ENCODE measurements around the gene RABGAP1L. TPM values are rescaled to one million over a fixed set of nuclear protein-coding genes. Genes with fewer than 3 reads are reported as not detected.

The RABGAP1L gene
- polyA plus RNA-seq, 1 donor (not counting 4 experiments of a cell fraction or from before 2014, with no cell fraction given): 24.2 TPM

GRCh38 chr1:175024773-175025172 is 865.5 kb downstream of the RABGAP1L start:
- TF ChIP-seq EZH2 (IDR thresholded peaks at IDR 0.05; ENCODE audit: low read length) (no peak), CTCF (optimal IDR thresholded peaks at IDR 0.05 in 1 of 3, IDR thresholded peaks at IDR 0.05 in 1 of 3, conservative IDR thresholded peaks at IDR 0.05 in 1 of 3; ENCODE audit: extremely low read depth in 1 of 3, insufficient read depth in 2 of 3, low read length in 3 of 3) (no peak)
- no peak for FAIRE-seq
- no peaks in the 10 kb centered on the region for H3K36me3 ChIP-seq (ENCODE audit: control insufficient read depth in 2 of 2, extremely low read depth in 1 of 2, insufficient read depth in 2 of 2, low read length in 2 of 2)
- no peaks in the 10 kb centered on the region for H3K27me3 ChIP-seq (ENCODE audit: control insufficient read depth, extremely low read depth, insufficient read depth, low read length)
- peaks cover 23% of the 10 kb centered on the region for H3K4me1 ChIP-seq (ENCODE audit: control insufficient read depth, extremely low read depth, insufficient read depth, low read length)
- no peak overlapping the region for H3K27ac ChIP-seq (ENCODE audit: control insufficient read depth, insufficient read depth, low read length)
- DNase-seq (ENCODE audit: low read depth, low spot score): no peak
- no peak overlapping the region for H3K9ac ChIP-seq (ENCODE audit: control insufficient read depth, extremely low read depth, insufficient read depth, low read length)
- no peaks in the 10 kb centered on the region for H3K9me1 ChIP-seq (ENCODE audit: control insufficient read depth, extremely low read depth, insufficient read depth, low read length)
- H3K4me2 ChIP-seq (ENCODE audit: control insufficient read depth, extremely low read depth, insufficient read depth, low read depth, low read length): no peak overlapping the region
- H4K20me1 ChIP-seq (ENCODE audit: control insufficient read depth, extremely low read depth, insufficient read depth, low read length): no peaks in the 10 kb centered on the region
- H3K4me3 ChIP-seq (ENCODE audit: control insufficient read depth in 2 of 3, extremely low read depth in 1 of 3, insufficient read depth in 2 of 3, low read depth in 1 of 3, low read length in 3 of 3): no peak overlapping the region
- dilution Hi-C loops (cut with MboI; ENCODE audit: extremely low pct_ligation_motif_present, low sequenced_read_pairs): no loop called here
- no peaks in the 10 kb centered on the region for H3K9me3 ChIP-seq (ENCODE audit: control insufficient read depth, low read depth, low read length)
- peaks cover 29% of the 10 kb centered on the region for H3K79me2 ChIP-seq (ENCODE audit: control insufficient read depth, insufficient read depth, low read length)
- H2AFZ ChIP-seq (ENCODE audit: control insufficient read depth, low read length): no peak overlapping the region

- Histone ChIP-seq H3K4me3 (ENCODE audit: control insufficient read depth in 2 of 3, extremely low read depth in 1 of 3, insufficient read depth in 2 of 3, low read depth in 1 of 3, low read length in 3 of 3) (no peak overlapping the region), H3K36me3 (ENCODE audit: control insufficient read depth in 2 of 2, extremely low read depth in 1 of 2, insufficient read depth in 2 of 2, low read length in 2 of 2) (no peaks in the 10 kb centered on the region), H3K4me2 (ENCODE audit: control insufficient read depth, extremely low read depth, insufficient read depth, low read depth, low read length) (no peak overlapping the region), H2AFZ (ENCODE audit: control insufficient read depth, low read length) (no peak overlapping the region), H3K27ac (ENCODE audit: control insufficient read depth, insufficient read depth, low read length) (no peak overlapping the region), H3K27me3 (ENCODE audit: control insufficient read depth, extremely low read depth, insufficient read depth, low read length) (peaks cover 10% of the 10 kb centered on the region), H3K9me3 (ENCODE audit: control insufficient read depth, low read depth, low read length) (no peaks in the 10 kb centered on the region), H3K9me1 (ENCODE audit: control insufficient read depth, extremely low read depth, insufficient read depth, low read length) (no peaks in the 10 kb centered on the region), H3K9ac (ENCODE audit: control insufficient read depth, extremely low read depth, insufficient read depth, low read length) (no peak overlapping the region), H3K4me1 (ENCODE audit: control insufficient read depth, extremely low read depth, insufficient read depth, low read length) (peaks cover 4% of the 10 kb centered on the region), H4K20me1 (ENCODE audit: control insufficient read depth, extremely low read depth, insufficient read depth, low read length) (no peaks in the 10 kb centered on the region), H3K79me2 (ENCODE audit: control insufficient read depth, insufficient read depth, low read length) (no peaks in the 10 kb centered on the region)
- TF ChIP-seq EZH2 (IDR thresholded peaks at IDR 0.05; ENCODE audit: low read length) (no peak), CTCF (optimal IDR thresholded peaks at IDR 0.05 in 1 of 3, IDR thresholded peaks at IDR 0.05 in 1 of 3, conservative IDR thresholded peaks at IDR 0.05 in 1 of 3; ENCODE audit: extremely low read depth in 1 of 3, insufficient read depth in 2 of 3, low read length in 3 of 3) (no peak)
- dilution Hi-C loops (cut with MboI; ENCODE audit: extremely low pct_ligation_motif_present, low sequenced_read_pairs): no loop called here
- no peak for DNase-seq (ENCODE audit: low read depth, low spot score)
- FAIRE-seq: no peak
Observed at GRCh38 chr1:175033953-175034352, 874.6 kb downstream of the RABGAP1L start.

Measured in keratinocyte (primary cell).